Endothelial cell of umbilical vein (primary cell): ENCODE data around the gene KIF5C.

Experiments used
- EZH2 ChIP-seq: IDR thresholded peaks from 2 replicates; pipeline ENCODE4 v1.6.1; 2012; ENCODE audit warnings: borderline replicate concordance, low read depth, mild to moderate bottlenecking, moderate library complexity, low read length, inconsistent platforms; ENCODE audit not compliant: severe bottlenecking
- JUN ChIP-seq: IDR thresholded peaks from 2 replicates; pipeline ENCODE4 v1.6.1; 2011; ENCODE audit warnings: borderline replicate concordance, low read depth; ENCODE audit not compliant: insufficient read length, insufficient read depth
- MYC ChIP-seq: IDR thresholded peaks from one replicate; pipeline ENCODE4 v1.6.1; 2011; ENCODE audit warnings: mild to moderate bottlenecking, low read depth, low read length
- POLR2A ChIP-seq: IDR thresholded peaks from 2 replicates; pipeline ENCODE4 v1.6.1; 2012; ENCODE audit warnings: low read depth, mild to moderate bottlenecking, control low read depth, low read length
- POLR2AphosphoS5 ChIP-seq: IDR thresholded peaks from 2 replicates; pipeline ENCODE4 v1.6.1; 2012; ENCODE audit warnings: low read depth, mild to moderate bottlenecking, control low read depth, low read length, moderate library complexity; ENCODE audit not compliant: insufficient read depth
- TF ChIP-seq, protein P1 (sequence below), 2 donors: IDR thresholded peaks; 1 replicate in 1 of 2; 2 replicates in 1 of 2; pipeline ENCODE4 v1.5.1; 2011; ENCODE audit warnings: low read length in 2 of 2, mild to moderate bottlenecking in 2 of 2, moderate library complexity in 2 of 2, control low read depth in 1 of 2, inconsistent platforms in 1 of 2, low read depth in 1 of 2; ENCODE audit not compliant: insufficient read depth in 1 of 2; ENCODE audit errors: extremely low read depth in 1 of 2
- TF ChIP-seq, protein P2 (sequence below): IDR thresholded peaks from 2 replicates; pipeline ENCODE4 v1.6.1; 2011; ENCODE audit not compliant: insufficient read depth, insufficient read length

DNA sequence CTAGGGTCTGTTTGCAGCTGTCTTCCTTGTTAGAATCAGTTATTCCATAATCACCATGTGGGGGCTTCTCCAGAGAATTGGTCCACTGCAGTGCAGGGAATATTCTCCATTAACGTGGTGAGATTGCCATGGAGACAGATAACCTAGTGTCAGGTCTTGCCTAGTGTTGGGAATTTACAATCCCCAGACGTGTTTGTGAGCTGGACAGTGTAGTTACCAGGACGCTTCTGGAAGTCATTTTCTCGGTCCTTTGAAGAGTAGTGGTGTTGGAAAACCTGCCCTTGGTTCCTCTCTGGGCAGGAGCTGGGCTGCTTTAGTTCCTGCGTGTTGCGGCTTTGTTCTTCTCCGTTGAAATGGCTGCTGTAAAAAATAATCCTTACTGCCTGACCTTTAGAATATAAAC lies 94.6 kb downstream of the KIF5C start:
- TF ChIP-seq, protein P1, sequence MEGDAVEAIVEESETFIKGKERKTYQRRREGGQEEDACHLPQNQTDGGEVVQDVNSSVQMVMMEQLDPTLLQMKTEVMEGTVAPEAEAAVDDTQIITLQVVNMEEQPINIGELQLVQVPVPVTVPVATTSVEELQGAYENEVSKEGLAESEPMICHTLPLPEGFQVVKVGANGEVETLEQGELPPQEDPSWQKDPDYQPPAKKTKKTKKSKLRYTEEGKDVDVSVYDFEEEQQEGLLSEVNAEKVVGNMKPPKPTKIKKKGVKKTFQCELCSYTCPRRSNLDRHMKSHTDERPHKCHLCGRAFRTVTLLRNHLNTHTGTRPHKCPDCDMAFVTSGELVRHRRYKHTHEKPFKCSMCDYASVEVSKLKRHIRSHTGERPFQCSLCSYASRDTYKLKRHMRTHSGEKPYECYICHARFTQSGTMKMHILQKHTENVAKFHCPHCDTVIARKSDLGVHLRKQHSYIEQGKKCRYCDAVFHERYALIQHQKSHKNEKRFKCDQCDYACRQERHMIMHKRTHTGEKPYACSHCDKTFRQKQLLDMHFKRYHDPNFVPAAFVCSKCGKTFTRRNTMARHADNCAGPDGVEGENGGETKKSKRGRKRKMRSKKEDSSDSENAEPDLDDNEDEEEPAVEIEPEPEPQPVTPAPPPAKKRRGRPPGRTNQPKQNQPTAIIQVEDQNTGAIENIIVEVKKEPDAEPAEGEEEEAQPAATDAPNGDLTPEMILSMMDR (IDR thresholded peaks at IDR 0.05; ENCODE audit: extremely low read depth in 1 of 2, insufficient read depth in 1 of 2, low read depth in 1 of 2, low read length in 2 of 2): no peak
- TF ChIP-seq EZH2: no peak
- TF ChIP-seq POLR2A: no peak
- no peak for TF ChIP-seq MYC
- TF ChIP-seq, protein P2, sequence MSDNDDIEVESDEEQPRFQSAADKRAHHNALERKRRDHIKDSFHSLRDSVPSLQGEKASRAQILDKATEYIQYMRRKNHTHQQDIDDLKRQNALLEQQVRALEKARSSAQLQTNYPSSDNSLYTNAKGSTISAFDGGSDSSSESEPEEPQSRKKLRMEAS: no peak
- TF ChIP-seq JUN: no peak
- no peak for TF ChIP-seq POLR2AphosphoS5
